K562 (cell line): Measurements from ENCODE around the gene KCNJ4. TPM values are rescaled to one million over a fixed set of nuclear protein-coding genes. Genes with fewer than 3 reads are reported as not detected.

Source experiments
- CTBP1 ChIP-seq: fragments of 450-650 bp; IDR thresholded peaks from 2 replicates; pipeline ENCODE4 v1.6.1; 2016; ENCODE audit warnings: borderline replicate concordance
- CTCF ChIP-seq, 3 experiments: IDR thresholded peaks in 2 of 3; conservative IDR thresholded peaks in 1 of 3; 2 replicates each; pipeline ENCODE4 v1.5.1; 2011 to 2012; ENCODE audit warnings: low read length in 3 of 3, mild to moderate bottlenecking in 3 of 3, control low read depth in 2 of 3, improper control_type of control experiment in 1 of 3, inconsistent platforms in 1 of 3, low read depth in 1 of 3, mixed read lengths in 1 of 3, moderate library complexity in 1 of 3; ENCODE audit not compliant: insufficient read depth in 2 of 3
- FOXP4 ChIP-seq: sonication (generic); formaldehyde crosslinking; IDR thresholded peaks from 2 replicates; pipeline ENCODE4 v1.8.0; 2022; ENCODE audit warnings: mild to moderate bottlenecking, missing genetic modification reagents, borderline replicate concordance
- JUND ChIP-seq, 2 experiments: IDR thresholded peaks; 2 replicates in 1 of 2; 3 replicates in 1 of 2; pipeline ENCODE4 v1.6.1; 2011; ENCODE audit warnings: borderline replicate concordance in 2 of 2, low read depth in 2 of 2, low read length in 2 of 2, improper control_type of control experiment in 1 of 2, missing biosample characterization in 1 of 2, missing genetic modification characterization in 1 of 2, missing genetic modification reagents in 1 of 2
- MBD2 ChIP-seq: sonication (generic); IDR thresholded peaks from 2 replicates; pipeline ENCODE4 v1.6.1; 2016; ENCODE audit warnings: low read depth, borderline replicate concordance
- PPARD ChIP-seq: fragments of 250-450 bp; sonication (Bioruptor Pico); IDR thresholded peaks from 2 replicates; pipeline ENCODE4 v1.8.0; 2022; ENCODE audit warnings: inconsistent platforms, mild to moderate bottlenecking, moderate library complexity
- SMARCE1 ChIP-seq: fragments of 450-650 bp; IDR thresholded peaks from 2 replicates; pipeline ENCODE4 v1.7.1; 2016; ENCODE audit warnings: mild to moderate bottlenecking
- ZBTB17 ChIP-seq: fragments of 450-650 bp; formaldehyde crosslinking; IDR thresholded peaks from 2 replicates; pipeline ENCODE4 v1.4.0; 2020; ENCODE audit warnings: mild to moderate bottlenecking
- ZBTB40 ChIP-seq, 2 experiments: fragments of 450-650 bp in 1 of 2; sonication (generic) in 1 of 2; formaldehyde crosslinking in 1 of 2; IDR thresholded peaks; 2 replicates each; pipeline versions ENCODE4 v1.7.1 to v1.9.0; 2016 to 2022; ENCODE audit warnings: inconsistent platforms in 1 of 2, mild to moderate bottlenecking in 1 of 2, missing genetic modification reagents in 1 of 2
- ZBTB7A ChIP-seq: IDR thresholded peaks from 2 replicates; pipeline ENCODE4 v1.6.1; 2011; ENCODE audit warnings: low read depth, mild to moderate bottlenecking, low read length, moderate library complexity, borderline replicate concordance; ENCODE audit not compliant: control insufficient read depth
- ZNF436 ChIP-seq: fragments of 250-450, 450-650 bp; sonication (Bioruptor Pico); formaldehyde crosslinking; IDR thresholded peaks from 2 replicates; pipeline ENCODE4 v1.7.0; 2020; ENCODE audit warnings: mild to moderate bottlenecking
- ZNF785 ChIP-seq: fragments of 250-450 bp; sonication (Bioruptor Pico); IDR thresholded peaks from 2 replicates; pipeline ENCODE4 v1.4.0; 2020; ENCODE audit warnings: mild to moderate bottlenecking
- polyA plus RNA-seq, 8 experiments: library from polyadenylated mRNA; depleted of rRNA in 4 of 8; stranded (reverse) in 5 of 8; unstranded in 3 of 8; fragments of >200 nt; fragmentation: Nextera tagmentation in 2 of 8; fragmentation: Illumina TruSeq in 1 of 8; extraction: Ambion mirVana in 2 of 8; extraction: Trizol in 1 of 8; gene quantifications; 2 replicates each; pipeline versions ENCODE4 v1.2.1 to v1.2.3, GENCODE V29; 2011 to 2014; ENCODE audit warnings: inconsistent platforms in 1 of 8, missing spikeins in 1 of 8
- total RNA-seq, 7 experiments: library from RNA; depleted of rRNA in 6 of 7; stranded (reverse); fragments of >200 nt in 6 of 7; fragmentation: Illumina TruSeq in 2 of 7; extraction: Trizol in 2 of 7; gene quantifications; 2 replicates each; pipeline versions ENCODE4 v1.2.1 to v1.2.3, GENCODE V29; 2011 to 2021; ENCODE audit warnings: low replicate concordance in 1 of 7

Gene KCNJ4
- total and polyA plus RNA-seq, 9 of the 15 experiments (the other 6 are each of a cell fraction or from before 2014, with no cell fraction given): 0.07 to 0.55 (median 0.09) TPM; not detected in 4

GRCh38 chr22:38462960-38463784 lies 8.2 kb upstream of the KCNJ4 start (continued):
- peak; percentile 33; the same call in 1 of the 2 replicates for TF ChIP-seq ZBTB40 (IDR thresholded peaks at IDR 0.05)
- TF ChIP-seq ZBTB40 (CRISPR knock-in tag; IDR thresholded peaks at IDR 0.05): no peak
- TF ChIP-seq ZNF785 (CRISPR knock-in tag): no peak
- TF ChIP-seq MBD2: peak; percentile 71
- no peak for TF ChIP-seq ZBTB17
- no peak for TF ChIP-seq PPARD (CRISPR knock-in tag)
- TF ChIP-seq CTCF (IDR thresholded peaks at IDR 0.05 in 2 of 3, conservative IDR thresholded peaks at IDR 0.05 in 1 of 3; ENCODE audit: insufficient read depth in 2 of 3, low read depth in 1 of 3, low read length in 3 of 3): peak in 1 of 3 experiments; percentile 1; a peak in 1 of 6 replicates
- no peak for TF ChIP-seq FOXP4 (CRISPR knock-in tag)
- peak; percentile 45; the same call in 1 of the 2 replicates for TF ChIP-seq CTBP1
- no peak for TF ChIP-seq ZNF436 (CRISPR knock-in tag)
- TF ChIP-seq JUND (IDR thresholded peaks at IDR 0.05; ENCODE audit: borderline replicate concordance, low read depth, low read length): peak; percentile 84
- TF ChIP-seq JUND (tag; IDR thresholded peaks at IDR 0.05; ENCODE audit: borderline replicate concordance, low read depth, low read length): no peak; the same call in 2 of the 3 replicates
- TF ChIP-seq ZBTB7A: peak; percentile 21; the same call in 1 of the 2 replicates
- TF ChIP-seq SMARCE1: no peak
